H54 (cell line): Measurements from ENCODE around the gene PSMD9.

Experiments used
- DNase-seq: peaks from one replicate; pipeline ENCODE4 v3.0.0; 2011; ENCODE audit warnings: low spot score, mixed read lengths; ENCODE audit not compliant: insufficient read length
- FAIRE-seq: peaks from 3 replicates; lab custom pipeline; 2011; peaks lifted over from hg19 to GRCh38; lab: Jason Lieb, UNC
- POLR2A ChIP-seq: IDR thresholded peaks from 2 replicates; pipeline ENCODE4 v1.6.1; 2011; ENCODE audit warnings: low read depth, mild to moderate bottlenecking, low read length

PSMD9 gene

GRCh38 chr12:121942145-121942718, 53.6 kb downstream of the PSMD9 start:
- TF ChIP-seq POLR2A = no peak
- FAIRE-seq (no peak), DNase-seq (no peak)

- no peak for TF ChIP-seq POLR2A
- DNase-seq = no peak
- no peak for FAIRE-seq
These were observed 55.3 kb downstream of the PSMD9 start for GRCh38 chr12:121943926-121944325.

DNA sequence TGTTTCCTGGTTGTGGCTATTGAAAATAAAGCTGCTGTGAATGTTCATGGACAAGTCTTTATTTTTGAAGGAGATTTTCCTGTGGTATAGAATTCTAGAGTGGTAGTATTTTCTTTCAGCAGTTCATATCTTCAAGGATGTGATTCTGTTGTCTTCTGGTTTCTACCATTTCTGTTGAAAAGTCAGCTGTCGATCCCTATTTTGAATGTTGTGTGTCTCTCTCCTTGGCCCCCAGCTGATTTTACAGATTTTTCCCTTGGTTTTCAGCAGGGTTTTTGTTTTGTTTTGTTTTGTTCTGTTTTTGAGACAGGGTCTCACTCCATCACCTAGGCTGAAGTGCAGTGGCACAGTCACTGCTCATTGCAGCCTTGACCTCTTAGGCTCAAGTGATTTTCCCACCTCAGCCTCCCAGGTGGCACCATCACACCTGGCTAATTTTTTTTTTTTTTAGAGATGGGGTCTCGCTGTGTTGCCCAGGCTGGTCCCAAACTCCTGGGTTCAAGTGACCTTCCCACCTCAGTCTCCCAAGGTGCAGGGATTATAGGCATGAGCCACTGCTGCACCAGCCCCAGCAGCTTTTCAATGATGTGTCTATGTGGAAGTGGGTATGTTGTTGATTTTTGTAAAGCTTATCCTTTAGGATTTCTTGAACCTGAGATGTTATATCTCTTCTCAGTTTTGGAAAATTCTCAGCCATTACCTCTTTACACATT, 57.9 kb downstream of the PSMD9 start:
- DNase-seq (no peak), FAIRE-seq (no peak)
- no peak for TF ChIP-seq POLR2A

DNA sequence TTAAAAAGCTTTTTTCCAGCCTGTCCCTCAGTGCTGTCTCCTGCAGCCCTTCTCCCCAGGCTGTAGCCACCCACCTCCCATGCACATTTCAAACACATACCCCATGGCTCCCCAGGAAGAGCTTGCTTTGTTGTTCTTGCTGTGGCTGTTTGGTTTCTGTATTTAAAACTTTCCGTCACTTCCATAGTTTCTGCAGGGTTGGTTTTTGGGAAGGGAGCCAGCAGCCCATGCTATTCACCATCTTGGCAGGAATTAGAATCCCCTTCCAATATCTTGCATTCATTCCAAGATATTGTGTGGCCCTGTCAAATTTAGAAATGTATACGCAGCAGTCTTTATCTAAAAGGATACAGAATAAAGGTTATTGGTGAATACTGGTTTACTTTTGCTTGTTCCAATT, 59.4 kb downstream of the PSMD9 start:
- FAIRE-seq (no peak), DNase-seq (no peak)
- no peak for TF ChIP-seq POLR2A

GRCh38 chr12:121949648-121950397, 61.2 kb downstream of the PSMD9 start:
- DNase-seq (peak; percentile 34), FAIRE-seq (peak; percentile 97)
- no peak for TF ChIP-seq POLR2A

DNA sequence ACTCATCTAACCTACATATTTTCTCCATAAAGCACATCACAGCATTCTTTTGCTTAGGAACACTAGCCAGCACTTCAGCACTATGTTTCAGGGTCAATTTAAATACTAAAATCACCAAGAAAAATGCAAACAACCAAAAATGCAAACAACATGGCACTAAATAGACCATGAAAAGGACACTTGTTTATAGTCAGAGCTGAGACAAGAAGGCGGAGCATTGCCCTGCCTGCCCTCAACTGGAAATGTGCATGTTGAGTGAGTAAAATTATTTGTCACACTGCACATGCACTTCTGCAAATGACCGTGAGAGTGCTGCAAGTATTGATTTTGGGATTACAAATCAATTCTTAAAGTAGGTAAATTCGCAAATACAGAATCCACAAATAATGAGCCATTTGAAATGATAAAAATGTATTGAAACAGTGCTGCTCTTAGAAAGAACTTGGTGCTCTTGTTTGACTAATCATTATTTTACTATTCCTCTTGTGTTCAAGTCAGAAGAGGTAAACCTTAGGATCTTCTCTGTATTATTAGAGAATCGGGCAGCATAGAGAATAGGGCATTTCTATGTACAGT, 64.6 kb downstream of the PSMD9 start:
- FAIRE-seq (no peak), DNase-seq (no peak)
- TF ChIP-seq POLR2A = no peak

GRCh38 chr12:121953695-121954094, 65.1 kb downstream of the PSMD9 start:
- FAIRE-seq = no peak
- no peak for TF ChIP-seq POLR2A

GRCh38 chr12:121955258-121956237, 67.0 kb downstream of the PSMD9 start:
- FAIRE-seq = no peak
- no peak for DNase-seq
- no peak for TF ChIP-seq POLR2A

More at GRCh38 chr12:121953695-121954094, 65.1 kb downstream of the PSMD9 start:
- no peak for DNase-seq

- no peak for TF ChIP-seq POLR2A
- no peak for FAIRE-seq
These were observed 69.4 kb downstream of the PSMD9 start for GRCh38 chr12:121957861-121958515.

GRCh38 chr12:121958541-121959240, 70.1 kb downstream of the PSMD9 start:
- no peak for TF ChIP-seq POLR2A
- FAIRE-seq (no peak), DNase-seq (no peak)

More at GRCh38 chr12:121957861-121958515, 69.4 kb downstream of the PSMD9 start:
- no peak for DNase-seq

DNA sequence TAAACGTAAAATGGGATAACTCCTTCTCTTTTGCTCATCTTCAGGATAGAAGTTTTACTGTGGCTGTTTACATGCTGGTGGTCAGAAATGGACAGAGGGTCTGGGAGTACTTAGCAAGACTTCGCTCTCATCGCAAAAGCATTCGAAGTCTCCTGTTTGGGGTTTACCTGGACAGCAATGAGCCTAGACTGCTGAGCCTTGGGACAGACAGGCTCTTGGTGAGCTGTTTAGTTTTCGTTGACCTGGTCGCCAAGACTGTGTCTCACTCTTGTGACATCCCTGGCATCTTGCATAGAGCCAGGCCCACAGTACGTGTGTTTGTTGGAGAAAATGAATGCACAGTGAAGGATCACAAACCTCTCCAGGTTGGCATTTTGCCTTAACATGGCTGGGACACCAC, 72.0 kb downstream of the PSMD9 start:
- FAIRE-seq = no peak
- no peak for DNase-seq
- TF ChIP-seq POLR2A = no peak
